Activated CD8-positive, alpha-beta memory T cell treated with anti-CD3 and anti-CD28 coated beads, Interleukin-2, amount 50 U/mL, for 24 hours (primary cell): ENCODE results near the gene TUBA1B.

ENCODE experiments used
- DNase-seq: peaks from one replicate; pipeline ENCODE4 v3.0.0-alpha.2; 2020; ENCODE audit errors: extremely low read depth

The TUBA1B gene

DNA sequence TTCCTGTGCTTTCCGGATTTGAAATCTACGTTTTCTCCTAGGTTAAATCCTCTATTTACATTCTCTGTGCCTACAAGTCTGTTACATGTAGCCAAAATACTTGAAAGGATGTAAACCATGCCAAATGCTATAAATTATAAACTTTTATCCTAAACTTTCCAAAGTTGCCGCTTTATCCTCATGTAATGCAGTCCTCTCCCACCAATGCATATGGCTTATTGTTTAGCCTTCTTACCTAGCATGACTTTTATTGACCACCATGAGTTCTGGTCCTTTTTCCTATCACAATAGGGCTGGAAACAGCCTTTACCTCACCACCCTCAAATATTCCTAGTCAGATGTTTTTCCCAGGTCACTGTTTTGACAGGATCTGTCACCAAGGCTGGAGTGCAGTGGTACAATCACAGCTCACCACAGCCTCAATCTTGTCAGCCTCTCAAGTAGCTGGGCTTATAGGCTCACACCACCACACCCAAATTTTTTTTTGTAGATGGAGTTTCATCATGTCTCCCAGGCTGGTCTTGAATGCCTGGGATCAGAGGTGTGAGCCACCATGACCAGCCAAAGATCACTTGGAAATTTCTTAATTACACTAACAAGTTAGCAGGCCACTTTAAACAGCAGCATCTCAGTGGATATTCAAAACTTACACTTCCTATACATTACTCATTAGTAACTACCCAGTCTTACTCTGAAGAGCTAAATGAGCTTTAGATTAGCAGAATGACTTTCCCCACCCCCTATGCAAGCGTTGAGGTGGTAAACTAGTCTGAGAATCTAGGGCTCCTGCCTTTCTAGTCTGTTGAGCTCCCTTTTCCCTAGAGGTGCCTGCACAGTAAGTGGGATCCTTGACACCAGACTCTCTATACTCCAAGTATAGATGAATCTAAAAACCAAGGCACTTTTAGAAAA, 4.1 kb downstream of the TUBA1B start:
- no peak for DNase-seq

DNA sequence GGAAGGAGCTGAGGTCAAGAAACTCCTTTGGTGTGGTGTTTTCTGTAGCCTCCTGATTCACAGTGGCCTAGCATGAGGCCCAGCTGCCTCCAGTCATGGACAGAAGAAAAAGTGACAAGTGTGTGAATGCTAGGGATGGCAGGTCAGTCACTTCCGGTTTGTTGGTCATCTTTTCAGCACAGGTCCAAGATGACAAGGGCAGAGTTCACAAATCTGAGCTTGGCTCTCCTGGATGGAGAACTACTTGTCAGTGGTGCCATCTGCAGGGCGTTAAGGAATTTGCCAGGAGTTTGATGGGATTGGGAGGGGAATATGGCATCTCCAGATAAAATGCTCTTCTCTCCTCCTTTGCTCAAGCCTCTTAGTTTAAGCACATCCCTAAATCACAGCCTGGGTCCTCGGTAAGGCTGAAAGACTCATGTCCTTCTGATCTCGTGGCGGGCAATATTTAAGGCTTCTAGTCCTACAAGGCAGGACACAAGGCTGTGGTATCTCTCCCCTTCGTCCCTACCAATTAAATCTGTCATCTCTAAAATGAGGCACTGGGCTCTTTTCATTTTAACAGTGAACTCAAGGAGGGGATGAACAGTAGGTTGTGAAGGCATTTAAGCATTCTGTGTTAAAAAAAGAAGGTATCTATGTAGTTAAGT, 10.0 kb downstream of the TUBA1B start:
- DNase-seq, result no peak

DNA sequence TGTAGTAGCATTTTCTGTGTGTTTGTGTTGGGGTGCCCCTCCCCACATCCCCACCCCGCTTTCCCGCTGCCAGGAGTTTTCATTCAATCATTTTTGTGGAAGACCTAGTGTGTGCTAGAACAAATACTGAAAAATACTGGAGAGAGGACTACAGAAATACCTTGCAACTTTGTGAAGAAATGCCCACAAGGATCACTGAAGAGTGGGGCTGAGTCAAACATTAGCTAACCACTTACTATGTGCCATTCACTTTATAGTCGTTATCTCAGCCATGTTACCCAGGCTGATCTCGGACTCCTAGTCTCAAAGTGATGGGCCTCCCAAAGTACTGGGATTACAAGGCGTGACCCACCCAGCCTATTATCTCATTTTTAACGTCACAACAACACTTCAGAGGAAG, 20.0 kb downstream of the TUBA1B start:
- no peak for DNase-seq

DNA sequence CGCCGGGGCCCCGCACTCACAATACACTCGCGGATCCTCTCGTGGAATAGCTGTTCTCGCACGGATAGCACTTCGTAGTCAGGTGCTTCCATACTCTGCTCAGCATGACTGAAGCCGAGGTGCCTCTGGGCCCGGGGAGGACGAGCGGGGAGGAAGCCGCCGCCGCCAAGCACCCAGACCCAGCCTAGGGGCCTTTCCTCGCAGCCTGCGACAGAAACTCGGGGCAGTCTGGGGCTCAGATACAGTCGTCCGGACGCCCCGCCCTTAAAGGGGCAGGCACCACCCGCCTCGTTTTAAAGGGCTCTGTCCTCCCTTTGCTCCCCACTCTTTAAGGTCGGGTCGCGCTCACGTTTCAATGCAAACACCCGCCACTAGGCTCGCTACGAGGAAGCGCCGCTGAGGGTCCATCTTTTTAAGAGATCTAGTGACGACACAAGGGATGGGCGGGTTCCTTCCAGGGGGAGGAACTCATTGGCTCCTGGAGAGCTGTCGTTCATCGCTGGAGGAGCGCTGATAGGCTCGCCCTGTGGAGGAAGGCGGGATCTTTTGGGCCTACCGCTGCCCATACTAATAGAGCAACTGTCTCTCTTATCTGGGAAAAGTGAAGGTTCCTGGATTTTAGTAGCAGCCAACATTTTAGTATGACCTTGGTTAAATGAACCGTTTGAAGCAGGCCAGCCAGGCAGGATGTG, 20.6 kb downstream of the TUBA1B start, which contains the start of gene LMBR1L:
LMBR1L (minus strand) TSS at position 384 of the 692 bp plus-strand sequence; CDS start at position 92, 292 bp downstream.
- DNase-seq, result peak; percentile 95

DNA sequence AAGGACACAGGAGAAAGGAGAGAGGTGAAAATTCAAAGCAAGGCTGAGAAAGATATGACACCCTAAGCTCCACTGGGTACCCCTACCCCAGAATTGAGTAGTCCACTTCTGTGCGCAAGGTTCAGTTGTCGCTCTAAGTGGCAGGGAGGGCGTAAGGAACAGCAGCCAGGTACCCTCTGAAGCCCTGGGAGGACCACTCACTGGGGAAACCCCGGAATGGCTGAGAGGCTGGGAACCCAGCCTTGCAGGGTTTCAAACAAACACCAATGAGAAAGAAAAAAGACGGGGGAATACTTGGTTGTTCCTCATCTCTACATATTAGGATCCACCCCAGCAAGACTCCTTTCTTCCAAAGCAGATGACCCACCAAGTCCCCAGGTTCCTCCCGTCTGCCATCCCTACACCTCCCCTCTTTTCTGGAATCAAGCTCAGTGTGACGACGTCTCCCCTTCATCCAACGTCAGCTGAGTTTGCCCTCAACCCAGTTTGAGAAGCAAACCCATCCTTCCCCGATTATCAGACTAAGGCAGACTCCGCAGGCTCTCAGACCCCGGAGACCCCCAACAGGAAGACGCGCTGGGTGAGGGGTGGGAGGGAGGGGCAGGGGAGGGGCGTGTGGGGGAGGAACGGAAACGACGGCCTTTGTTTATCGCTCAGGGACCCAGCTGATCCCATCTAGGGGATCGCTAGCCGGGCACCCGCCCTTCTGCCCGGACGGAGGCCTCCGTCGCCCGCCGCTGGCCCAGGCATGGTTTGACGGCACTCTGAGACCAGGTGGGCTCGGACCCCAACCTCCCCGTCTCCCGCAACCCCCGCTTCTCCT, 21.3 kb downstream of the TUBA1B start:
- no peak for DNase-seq

DNA sequence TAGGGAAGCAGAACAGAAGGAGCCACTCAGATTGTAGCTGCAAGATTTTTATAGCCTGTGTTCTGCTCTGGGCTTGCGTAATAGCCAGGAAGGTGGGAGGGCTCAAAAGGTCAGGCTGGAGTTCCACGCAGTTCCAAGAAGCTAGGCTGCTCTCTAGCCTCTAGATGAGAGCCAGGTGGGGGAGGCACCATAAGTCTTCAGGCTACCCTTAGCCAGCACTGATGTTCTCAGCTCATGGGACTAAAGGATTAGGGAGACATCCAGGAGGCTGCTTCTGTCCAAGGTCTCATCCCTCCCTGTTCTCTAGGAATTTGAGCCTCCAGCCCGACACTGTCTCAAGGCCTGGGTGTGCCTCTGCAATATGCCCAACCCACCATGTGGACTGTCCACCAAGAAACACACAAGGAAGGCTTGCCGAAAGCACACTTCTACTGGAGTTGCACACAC, 22.2 kb downstream of the TUBA1B start:
- DNase-seq, result no peak

DNA sequence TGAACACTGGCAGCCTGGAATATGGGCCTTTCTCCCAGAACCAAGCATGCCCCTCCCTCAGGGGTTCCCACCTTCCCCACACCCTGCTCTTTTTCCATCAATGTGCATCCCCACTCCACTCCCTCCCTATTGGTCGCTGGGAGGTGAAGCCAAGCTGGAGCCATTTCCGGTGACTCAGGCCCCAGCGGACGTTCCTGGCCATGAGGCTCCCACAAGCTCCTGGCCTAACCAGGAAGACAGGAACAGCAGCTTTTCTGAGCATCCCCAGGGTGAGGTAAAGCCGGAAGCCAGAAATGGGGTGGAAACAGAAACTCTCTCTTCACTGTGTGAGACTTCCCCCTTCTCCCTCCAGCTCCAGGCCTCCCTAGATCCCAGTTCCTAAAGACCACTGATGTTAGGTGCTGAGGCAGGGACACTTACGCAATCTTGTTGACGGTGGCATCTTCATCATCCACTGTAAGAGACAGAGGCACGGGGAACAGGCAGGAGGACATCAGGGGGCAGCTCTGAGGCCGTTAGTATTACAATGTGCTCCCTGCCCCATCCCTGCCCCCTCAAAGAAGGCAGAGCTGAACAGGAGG, 25.6 kb downstream of the TUBA1B start:
- DNase-seq, result no peak

DNA sequence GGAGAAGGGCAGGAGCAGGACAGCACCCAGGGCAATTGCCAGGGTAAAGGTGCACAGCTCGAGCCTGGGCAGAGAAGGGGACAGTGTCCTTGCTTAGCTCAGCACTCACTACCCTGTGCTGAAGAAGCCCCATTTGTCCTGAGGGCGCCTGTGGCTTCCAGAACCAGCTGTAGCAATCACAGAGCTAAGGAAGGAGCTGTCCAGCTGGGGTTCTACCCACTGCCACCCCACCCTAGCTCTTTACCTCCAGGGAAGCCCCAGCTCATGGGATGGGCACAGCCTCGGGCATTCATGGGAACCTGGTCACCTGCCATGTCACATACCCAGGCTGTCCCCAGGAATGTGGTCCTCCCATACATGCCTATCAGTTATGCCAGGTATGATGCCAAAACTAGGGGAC, 26.4 kb downstream of the TUBA1B start:
- no peak for DNase-seq

DNA sequence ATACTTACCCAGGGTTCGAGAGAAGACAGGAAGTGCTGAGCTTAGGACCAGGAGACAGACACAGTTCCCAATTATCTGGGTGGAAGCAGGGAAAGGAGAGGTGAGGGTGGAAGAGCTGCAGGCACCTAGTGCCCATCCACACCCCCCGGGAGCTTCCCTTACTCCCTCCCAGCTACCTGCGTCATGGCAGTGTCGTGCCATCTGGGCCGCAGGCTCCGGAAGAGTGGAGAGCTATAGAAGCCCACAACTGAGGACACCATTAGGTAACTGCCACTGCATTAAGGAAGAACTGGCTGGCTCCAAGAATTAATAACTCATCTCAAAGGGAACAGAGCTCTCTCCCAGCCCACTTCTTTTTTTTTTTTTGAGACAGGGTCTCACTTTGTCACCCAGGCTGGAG, 30.8 kb downstream of the TUBA1B start:
- no peak for DNase-seq

DNA sequence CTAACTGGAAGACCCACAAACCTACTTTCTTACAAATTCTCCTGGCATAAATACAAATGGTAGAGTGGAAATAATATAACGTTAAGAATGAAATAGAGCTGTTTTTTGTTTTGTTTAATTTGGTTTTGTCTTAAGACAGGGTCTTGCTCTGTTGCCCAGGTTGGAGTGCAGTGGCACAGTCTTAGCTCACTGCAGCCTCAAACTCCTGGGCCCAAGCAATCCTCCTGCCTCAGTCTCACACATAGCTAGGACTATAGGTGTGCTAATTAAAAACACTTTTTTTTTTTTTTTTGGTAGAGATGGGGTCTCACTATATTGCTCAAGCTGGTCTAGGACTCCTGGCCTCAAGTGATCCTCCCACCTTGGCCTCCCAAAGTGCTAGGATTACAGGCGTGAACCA, 32.5 kb downstream of the TUBA1B start:
- no peak for DNase-seq

DNA sequence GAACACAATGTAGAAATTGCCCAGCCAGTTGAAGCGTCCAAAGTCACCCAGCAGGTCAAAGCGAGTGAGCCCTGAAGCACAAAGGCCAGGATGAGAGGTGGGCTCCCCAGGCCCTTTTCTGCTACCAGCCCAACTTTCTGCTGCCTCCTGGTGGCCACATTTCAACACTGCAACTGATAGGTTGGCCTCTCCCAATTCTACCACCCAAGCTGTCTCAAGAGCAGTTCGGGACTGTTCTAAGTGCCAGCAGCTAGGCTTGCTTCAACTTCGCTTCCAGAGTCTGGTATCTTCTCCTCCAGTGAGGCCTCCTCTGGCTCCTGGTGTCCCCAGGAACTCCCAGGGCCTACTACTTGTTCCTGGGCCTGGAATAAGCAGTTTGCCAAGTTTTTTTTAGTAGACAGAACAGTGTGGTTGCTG, 33.2 kb downstream of the TUBA1B start:
- DNase-seq, result peak; percentile 37

DNA sequence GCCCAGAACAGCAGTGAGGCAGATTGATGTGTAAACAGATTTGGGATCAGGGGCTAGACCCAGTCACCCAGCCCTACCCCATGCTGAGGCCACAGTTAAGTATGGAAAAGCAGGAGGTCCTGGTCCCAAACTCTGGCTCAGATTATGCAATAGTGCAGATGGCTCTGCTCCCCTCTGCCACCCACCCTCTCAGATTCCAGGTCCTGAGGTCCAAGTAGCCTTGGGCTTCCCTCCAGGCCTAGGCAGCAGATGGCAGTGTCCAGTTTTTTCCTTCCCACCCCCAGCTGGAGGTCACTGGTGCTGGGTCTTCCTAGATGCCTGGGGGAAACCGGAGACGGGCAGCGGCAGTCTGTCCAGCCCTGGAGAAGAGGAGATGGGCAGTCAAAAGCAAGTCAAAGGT, 33.8 kb downstream of the TUBA1B start:
- no peak for DNase-seq

DNA sequence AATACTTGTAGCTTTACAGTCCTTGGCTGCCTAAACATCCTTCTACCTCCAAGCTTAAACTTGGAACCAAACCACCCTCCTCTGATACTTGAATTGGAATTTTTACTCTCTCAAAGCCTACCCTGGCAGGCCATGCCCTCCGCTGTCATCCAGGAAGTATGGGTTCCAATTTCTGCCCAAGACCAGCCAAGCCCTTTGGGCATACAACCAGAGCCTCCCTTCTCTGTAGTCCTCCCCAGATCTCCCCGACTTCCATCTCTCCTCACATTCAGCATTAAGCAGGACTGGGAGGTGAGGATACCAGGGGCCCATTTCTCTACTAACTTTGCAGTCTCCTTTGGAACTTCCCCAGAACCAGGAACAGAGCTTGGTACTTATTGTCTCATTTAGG, 36.2 kb downstream of the TUBA1B start:
- DNase-seq, result no peak

DNA sequence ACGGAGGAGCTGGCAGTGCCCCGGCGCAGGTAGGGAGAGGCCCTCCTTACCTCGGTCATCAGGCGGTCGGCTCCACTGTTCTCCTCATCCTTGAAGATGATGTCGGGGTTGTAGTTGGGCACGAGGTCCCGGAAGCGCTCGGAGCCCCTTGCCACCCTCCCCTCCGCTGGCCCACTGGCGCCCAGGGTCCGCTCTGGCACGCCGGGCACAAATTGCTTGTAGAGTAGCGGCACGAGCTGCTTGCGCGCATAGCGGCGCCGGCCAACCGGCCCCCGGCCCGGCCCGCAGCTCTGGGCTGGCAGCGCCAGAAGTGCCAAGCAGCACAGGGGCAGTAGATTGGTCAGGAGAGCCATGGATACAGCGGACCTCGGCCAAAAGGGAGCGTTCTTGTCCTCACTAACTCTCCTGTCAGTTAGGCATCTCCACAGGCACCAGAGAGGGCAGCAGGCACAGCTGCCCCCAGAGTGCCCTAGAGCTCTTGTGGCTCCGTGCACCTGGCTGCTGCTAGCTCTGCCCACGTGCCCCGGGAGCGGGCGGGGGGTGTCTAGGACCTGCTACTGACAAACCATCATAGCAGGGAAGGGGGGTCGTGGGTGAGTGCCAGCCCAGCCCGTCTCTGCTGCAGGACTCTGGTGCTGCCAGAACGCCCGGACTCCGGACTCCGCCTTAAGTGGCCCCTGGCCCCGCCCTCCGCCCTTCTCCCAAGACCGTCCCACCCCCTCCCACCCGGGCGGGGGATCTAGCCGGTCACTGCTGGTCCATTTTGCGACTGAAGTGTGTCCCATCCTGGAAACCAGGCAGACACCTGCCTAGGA, 36.8 kb downstream of the TUBA1B start, which contains the start of gene DHH:
DHH (minus strand) TSS at position 642 of the 815 bp plus-strand sequence; CDS start at position 353, 289 bp downstream.
- DNase-seq, result no peak

DNA sequence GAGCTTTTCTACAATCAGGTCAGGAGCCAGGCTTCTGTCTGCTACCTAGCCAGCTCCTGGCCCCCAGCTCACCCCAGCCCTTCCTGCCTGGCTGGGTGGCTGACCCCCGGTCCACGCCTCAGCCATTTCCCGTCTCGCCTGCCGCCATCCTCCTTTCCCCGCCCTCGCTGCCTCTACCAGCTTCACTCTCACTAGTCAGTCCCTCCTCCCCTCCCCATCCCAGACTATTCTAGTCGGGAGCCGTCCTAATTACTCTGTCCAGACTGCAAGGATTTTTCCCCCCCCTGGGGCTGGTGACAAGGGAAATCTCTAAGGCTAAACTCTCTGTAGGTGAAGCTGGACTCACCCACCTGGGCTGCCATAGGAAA, 37.4 kb downstream of the TUBA1B start:
- no peak for DNase-seq

DNA sequence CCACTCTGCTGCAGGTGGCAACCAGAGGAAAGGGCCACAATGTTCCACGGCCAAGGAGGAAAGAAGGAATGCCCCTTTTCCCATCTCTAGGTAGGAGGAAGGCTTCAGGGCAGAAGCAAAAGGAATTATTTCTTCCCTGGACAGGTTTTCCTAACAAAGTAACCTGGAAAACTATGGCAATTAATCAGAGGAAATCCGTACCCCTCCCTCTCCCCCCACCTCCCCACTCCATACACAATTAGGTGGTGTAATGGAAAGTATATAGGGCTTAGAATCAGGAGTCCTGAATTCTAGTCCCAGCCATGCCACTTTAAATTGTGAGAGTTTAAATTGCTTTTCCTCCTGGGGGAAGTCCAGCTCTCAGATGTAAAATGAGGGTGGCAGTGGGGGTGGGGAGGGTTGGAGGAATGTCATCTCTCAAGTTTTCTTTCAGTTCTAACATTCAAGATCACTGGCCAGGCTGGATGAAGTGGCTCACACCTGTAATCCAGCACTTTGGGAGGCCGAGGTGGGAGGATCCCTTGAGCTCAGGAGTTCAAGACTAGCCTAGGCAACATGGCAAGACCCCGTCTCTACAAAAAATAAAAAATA, 38.3 kb downstream of the TUBA1B start:
- DNase-seq, result no peak

DNA sequence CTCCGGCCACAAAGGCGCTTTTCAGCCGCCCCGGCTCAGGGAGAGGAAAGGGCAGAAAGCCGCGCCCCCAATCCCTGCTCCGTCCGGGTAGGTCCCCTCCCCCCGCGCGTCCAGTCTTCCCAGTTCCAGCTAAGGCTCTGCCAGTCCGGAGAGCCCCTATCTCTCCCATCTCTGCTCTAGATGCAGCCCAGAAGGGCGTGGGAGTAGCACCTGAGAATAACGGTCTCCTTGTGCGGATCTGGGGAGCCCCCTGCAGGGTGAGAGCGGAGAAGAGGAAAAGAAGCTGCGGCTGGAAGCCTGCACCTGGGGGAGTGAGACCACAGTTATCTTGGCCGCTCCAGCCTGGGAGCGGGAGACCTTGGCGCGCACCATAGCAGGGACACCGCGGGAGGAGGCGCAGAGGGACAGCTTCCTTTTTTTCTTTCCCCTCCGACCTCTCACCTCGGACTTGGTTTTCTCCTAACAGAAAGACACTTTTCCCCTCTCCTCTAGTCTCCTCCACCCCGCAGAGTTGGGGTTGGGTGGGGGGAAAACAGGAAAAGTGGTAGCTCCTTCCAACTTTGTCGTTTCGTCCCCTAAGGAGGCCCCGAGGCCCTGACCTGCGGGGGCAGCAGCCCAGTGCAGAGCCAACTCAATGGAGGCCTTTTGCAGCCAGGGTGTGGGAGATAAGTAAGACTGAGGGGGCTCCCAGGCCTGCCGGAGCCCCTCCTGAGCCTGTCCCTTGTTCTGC, 38.9 kb downstream of the TUBA1B start:
- DNase-seq, result no peak

DNA sequence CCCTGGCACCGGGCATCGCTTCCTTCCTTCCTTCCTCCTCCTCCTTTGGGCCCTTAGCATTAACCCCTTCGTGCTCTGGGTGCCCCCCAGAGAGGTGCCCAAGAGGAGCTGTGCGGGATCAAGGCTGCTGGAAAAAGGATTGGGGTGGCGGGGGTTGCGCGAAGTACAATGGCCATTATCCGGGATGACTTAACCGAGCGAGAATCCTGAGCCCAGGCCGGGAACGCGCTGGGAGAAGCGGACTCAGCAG, 39.4 kb downstream of the TUBA1B start:
- no peak for DNase-seq

DNA sequence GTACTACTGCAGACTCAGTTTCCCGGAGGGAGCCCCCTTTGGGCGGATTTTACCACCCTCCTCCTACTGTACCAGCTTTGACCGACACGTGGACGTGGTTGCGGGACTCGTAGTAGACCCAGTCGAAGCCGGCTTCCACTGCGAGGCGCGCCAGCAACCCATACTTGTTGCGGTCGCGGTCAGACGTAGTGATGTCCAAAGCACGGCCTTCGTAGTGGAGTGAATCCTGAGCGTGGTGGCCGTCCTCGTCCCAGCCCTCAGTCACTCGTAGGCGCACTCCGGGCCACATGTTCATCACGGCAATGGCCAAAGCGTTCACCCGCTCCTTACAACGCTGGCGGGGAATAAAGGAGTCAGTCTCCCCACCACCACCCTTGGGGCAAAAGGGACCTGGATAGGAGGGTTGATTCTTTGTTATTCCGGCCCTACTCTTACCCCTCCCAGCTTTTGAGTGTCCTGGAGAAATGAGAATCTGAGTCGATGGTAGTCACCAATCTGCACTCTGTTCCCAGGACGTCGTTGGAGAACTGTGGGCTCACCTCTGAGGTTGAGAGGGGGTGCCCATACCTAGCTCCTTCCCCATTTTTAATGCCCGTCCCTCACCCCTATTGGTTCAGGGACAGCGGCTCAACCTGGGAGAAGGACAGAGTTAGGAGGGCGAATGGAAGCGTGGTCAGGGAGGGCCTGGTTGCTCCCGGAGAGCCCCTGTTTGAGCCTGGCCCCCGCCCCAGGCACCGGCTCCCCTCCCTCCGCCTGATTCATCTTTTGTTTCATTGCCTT, 39.9 kb downstream of the TUBA1B start:
- no peak for DNase-seq
